Activated T-helper 9 cell treated with anti-CD3 and anti-CD28 coated beads, Interleukin-2, amount 50 U/mL, for 16 hours (primary cell): ENCODE data around the gene ZC3H15.

ENCODE experiments used
- DNase-seq: peaks from one replicate; pipeline ENCODE4 v3.0.0-alpha.2; 2020; ENCODE audit warnings: low read depth

The ZC3H15 gene

DNA sequence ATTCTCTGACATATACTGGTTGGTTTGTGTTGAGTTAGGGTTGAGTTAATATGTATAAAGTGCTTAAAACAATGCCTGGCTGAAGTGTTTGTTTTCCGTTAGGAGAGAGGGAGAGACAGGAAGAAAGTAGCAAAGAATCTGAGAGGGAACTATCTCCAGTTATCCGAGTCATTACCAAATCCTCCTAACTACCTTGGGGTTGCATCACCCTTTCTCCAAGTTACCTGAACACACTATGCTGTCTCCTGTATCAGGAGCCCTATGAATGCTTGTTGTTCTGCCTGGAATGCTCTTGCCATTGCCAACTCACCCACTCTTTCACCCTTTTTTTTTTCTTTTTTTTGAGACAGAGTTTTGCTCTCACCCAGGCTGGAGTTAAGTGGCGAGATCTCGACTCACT lies 55.9 kb downstream of the ZC3H15 start:
- DNase-seq = no peak

DNA sequence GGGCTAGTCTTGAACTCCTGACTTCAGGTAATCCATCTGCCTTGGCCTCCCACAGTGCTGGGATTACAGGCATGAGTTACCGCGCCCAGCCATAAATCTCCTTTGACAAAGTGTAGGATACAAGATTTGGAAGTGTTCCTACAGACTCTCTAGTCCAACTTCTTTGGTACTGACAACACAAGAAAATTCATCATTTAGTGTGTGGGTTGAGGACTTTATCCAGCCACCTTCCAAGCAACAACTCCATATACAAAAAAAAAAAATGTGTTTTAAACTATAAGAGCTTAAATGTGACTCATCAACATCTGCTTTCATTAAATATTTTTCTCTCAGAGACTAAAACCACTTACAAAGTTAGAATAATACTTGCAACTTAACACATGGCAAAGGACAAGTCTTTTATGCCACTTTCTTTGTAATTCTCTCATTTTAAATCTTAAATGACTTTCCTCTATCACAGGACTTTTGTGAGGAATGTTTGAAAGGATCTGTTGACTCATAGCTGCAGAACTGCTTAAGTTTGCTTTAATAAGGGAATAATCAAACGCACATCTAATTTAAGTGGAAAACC lies 57.6 kb downstream of the ZC3H15 start:
- DNase-seq = no peak

DNA sequence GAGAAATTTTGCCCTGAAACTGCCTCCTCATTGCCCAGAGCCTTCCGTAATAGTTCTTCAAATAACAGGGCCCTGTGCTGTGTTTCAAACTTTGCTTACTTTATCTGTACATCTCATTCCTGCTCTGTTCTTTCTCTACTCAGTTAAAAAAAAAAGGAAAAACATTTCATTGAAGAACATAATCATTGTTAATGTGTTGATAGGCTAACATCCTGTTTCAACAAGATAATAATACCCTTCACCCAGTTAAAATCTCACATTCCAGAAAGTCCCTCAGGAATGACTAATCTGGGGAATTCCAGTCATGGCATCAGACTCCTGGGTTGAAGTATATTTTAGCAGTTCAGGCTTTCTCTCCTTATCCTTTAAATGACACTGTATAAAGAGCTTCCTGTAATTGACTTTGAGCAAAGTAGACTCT lies 58.2 kb downstream of the ZC3H15 start:
- no peak for DNase-seq

DNA sequence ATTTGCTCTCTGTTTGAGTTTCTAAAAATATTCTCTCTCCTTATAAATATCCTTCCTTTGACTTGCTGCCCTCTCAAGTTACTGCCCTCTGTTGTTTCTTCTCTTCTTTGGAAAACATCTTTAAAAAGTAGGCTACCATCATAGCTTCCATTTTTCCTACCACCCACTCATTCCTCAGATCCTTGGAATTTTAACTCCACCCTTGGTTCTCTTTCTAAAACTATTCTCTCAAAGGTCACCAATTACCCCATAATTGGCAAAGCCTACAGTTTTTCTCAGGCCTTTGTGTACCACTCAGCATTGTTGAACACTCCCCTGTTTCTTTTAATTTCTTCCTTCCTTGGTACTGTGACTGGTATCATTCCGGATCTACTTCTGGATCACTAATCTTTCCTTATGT lies 60.8 kb downstream of the ZC3H15 start:
- no peak for DNase-seq

DNA sequence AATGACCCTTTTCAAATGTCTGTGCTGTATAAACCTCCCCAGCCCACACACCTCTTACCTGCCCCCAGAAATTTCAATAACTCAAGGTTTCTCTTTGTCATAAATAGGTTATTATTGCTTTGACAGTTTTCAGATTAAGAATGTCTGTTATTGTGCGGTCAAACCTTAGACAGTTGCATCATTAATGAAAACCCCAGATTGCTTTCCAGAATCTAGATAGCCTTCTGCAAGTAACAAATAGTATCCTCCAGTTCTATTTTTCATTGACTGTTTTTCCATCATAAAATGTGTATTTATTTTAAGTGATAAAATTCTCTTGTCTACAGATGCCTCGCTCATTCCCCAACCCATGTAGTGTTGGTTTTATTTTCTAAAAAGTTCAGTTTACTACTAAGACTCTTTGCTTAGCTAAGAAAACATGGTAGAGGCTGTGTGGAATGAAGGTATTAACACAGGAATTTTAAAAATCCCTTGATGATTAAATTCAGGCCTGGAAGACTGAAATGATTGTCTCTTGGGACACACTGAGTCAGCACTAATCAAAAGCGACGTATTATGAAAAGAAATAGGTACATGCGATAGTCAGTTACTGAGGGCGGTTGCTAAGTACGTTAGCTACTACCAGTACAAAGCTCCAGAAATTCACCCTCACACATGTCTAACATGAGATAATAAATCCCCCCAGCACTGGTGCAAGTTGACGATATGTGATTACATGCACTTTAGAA lies 65.4 kb downstream of the ZC3H15 start:
- no peak for DNase-seq

DNA sequence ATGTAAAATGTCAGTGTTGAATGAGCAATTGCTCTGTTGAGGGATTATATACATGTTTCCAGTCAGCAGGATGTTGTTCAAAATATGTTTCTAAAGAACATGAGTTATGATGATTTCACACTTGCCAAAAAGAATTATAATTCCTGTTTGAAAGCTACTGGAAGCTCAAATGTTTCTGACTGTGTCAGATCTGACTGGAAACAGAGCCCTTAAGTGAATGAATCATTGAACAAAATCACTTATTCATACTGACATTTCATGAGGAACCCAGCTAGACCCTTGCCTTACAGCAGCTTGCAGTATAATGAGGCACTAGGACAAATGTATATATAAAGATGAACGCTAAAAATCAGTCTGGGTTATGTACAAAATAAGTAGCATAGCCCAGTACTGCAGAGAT lies 68.4 kb downstream of the ZC3H15 start:
- DNase-seq = no peak

DNA sequence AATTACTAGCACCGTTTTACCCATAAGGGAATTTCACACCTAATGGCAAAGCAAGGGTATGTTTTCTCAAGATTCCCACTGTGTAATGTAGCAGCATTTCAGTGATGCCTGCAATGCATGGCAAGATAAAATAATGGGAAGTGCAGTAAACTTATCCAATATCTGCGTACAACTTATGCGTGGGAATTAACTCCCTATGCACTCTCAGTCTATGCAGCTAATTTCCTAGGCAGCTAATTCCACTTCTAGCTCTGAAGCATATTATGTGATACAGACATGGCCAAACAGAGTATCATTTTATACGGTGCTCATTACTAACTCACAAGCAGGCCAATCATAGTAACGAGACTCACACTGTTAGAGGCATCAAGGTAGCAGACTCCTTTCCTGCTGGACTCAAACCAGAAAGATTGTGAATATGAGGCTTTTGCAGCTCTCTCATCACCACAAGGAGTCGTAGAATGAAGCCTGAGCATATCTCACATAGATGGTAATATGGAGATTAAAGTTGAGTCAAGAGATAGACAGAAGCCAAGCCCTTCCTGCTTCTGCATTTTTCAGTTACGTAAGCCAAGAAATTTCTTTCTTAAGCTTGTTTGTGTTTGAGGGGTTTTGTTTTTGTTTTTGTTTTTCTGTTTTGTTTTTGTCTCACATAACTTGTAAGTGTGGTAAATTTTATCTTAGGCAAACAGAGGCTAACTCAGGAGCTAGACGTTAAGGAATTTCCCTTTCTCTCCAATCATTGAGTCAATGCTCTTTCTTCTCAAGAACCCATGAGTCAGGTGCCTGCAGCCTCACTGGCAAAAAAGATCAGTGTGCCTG lies 69.0 kb downstream of the ZC3H15 start:
- no peak for DNase-seq

DNA sequence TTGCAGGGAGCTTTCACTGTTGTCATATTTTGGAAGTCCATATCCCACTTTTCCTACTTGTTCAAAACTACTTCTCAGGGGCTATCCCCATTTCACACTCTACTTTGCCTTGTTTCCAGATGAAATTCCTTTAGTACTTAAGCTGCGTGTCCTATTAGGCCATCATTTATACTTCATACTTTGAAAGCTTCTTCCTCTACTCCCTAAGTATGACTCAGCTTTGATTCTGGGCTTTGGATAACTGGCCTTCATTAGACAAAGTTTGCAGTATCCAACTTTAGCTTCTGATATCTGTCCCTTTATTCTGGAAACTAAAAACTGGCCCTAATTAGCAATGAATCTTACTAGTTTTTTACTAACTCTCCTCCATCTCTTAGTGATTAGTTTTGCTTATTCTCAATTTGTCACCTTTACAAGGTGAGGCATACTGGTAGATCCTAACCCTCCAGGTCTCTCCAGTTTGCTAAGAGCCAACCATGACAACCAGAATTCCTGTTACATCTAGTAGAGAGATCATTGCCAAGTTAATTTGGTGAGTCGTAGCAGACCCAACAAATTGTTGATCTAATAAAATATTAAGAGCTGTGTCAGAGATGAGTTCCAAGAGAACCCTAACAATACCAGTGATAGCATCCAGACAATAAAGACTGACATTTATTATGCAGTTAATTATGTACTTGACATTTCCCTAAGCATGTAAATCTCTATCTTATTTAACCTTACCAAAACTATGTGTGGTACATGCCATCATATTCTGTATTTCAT lies 72.6 kb downstream of the ZC3H15 start:
- DNase-seq = no peak
